Limb (tissue), 2 donors: ENCODE data around the gene EVX2.
A peak's percentile ranks its signal among the peaks of the same experiment; 100 is the strongest.

ENCODE experiments used
- DNase-seq, 2 donors: peaks; one replicate each; pipeline ENCODE4 v3.0.0-alpha.2; 2016; ENCODE audit errors: extremely low spot score in 2 of 2

EVX2 gene

DNA sequence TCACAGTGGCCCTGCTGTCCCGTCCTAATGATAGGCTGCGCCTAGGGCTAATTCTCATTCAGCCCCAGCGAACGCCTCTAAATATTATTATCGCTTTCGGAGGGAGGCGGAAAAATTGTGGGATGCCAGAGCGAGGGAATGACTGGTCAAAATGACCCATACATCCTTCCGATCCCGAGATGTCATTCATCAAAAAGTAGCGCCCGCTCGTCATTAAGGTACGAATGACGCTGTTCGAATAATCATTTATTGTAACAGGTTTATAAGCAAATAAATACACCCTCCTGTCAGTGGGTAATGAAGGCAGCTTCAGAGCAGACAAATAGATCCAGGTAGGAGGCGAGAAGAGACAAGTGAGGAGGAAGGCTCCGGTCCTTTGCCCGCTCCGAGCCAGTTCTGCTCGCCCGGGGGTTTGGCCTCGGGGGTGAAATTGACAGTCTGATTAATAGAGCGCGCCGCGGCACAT is at the start of gene EVX2:
Gene EVX2, minus strand, starts transcription at position 167 of the 466 bp plus-strand sequence. CDS start 186 bp downstream, outside the sequence.
- peak in 1 of 2 donors; percentile 56 for DNase-seq

DNA sequence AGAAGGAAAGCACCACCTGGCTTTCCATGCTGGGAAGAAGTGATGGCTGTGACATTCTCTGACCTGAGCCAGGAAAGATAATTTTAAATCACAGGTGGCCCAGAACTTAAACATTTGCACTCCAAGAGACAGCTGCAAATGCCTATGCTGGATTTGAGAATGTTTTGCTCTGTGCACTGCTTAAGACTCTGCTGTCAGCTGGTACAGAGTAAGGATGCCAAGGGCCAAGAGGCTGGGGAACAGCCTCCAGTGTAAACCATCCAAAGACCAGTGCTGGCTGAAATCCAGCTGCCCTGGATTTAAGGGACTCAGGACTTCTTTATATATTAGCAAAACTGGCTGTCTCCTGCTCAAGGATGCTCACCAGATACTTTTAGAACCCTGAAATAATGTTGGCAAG is 49.6 kb upstream of the EVX2 start:
- DNase-seq = peak in 1 of 2 donors; percentile 55

DNA sequence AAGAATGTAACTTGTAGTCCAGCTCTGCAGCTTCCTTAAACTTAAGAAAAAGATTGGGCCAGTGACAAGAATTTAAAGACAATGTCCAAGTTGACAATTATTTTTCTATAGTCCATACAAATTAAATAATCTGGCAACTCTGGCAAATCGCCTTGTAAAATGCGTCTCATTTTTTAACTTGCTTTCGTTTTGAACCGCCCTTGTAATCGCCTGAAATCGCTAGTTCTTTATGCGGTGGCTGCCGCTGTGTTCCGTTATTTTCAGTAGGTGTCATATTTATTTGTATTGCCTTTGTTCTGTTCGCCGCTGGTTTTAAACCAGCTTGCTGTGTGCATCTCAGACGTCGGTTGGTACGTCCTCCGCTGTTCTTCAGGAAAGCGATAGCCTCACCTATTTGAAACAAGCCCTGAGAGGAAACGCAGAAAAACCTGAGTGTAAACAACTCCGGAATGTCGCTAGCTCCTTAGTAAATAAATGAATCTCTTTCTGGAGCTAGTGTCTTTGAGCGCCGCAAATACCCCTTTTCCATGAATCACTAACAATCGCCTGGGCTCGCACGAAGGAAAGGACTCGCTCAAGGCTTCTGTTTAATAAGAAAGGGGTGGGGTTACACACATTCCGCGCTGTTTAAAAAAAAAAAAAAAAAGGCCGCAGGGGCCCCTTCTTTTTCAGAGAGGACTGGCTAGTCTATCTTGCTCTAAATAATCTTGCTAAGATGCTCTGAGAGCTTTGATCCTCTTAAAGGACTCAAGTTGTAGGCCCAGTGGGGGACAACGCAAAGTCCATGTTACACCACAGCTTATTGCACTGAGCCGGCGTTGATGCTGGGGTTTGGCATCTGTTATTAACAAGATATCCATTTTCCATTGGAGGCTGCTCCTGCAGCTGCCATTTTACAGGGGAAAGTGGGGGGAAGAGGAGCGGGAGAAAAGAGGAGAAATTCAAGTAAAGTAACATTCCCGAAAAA is 48.7 kb upstream of the EVX2 start:
- peak in 1 of 2 donors; percentile 56 for DNase-seq

DNA sequence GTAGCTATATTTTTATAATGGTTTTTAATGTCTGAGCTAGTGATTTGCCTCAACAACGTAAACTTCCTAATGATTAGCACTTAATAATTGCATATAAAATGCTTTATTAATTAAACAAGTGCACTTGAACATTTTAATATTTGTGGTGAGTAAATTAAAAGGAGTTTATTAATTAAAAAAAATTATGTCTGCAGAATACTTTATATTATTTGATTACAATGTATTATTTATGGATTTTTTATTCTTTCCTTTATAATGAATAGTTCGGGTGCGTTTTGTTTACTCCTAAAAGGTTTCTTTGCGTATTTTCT is 48.0 kb upstream of the EVX2 start:
- no peak for DNase-seq

DNA sequence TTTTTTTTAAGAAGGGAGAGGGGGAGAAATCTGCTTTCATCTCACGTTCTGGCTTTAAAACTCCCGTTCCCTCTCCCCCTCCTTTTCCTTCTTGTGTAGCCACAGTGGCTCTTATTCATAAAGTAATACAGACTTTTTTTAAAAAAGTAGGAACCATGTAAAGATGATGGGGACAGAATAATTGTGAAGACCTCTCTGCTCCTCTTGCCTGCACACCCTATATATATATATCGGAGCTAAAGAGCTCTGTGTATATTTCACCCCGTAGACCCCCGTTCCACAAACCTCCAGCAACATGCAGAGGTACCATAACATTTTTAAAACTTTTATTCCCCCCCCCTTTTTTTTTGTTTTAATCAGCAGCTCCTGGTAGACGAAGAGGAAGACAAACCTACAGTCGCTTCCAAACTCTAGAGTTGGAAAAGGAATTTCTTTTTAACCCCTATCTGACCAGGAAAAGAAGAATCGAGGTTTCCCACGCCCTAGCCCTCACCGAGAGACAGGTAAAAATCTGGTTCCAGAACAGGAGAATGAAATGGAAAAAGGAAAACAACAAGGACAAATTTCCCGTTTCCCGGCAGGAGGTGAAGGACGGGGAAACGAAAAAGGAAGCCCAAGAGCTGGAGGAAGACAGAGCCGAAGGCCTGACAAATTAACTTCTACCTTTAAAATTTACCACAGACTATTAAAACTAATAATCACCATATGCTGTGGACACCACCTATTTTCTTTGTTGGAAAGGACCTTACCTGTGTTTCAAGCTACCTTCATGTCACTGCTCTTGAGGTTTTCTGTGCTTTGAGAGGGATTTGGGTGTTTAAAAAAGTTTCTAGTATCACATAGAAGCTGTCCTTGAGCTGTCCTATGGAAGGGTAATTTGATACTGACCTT is 47.4 kb upstream of the EVX2 start:
- peak in 1 of 2 donors; percentile 36 for DNase-seq

DNA sequence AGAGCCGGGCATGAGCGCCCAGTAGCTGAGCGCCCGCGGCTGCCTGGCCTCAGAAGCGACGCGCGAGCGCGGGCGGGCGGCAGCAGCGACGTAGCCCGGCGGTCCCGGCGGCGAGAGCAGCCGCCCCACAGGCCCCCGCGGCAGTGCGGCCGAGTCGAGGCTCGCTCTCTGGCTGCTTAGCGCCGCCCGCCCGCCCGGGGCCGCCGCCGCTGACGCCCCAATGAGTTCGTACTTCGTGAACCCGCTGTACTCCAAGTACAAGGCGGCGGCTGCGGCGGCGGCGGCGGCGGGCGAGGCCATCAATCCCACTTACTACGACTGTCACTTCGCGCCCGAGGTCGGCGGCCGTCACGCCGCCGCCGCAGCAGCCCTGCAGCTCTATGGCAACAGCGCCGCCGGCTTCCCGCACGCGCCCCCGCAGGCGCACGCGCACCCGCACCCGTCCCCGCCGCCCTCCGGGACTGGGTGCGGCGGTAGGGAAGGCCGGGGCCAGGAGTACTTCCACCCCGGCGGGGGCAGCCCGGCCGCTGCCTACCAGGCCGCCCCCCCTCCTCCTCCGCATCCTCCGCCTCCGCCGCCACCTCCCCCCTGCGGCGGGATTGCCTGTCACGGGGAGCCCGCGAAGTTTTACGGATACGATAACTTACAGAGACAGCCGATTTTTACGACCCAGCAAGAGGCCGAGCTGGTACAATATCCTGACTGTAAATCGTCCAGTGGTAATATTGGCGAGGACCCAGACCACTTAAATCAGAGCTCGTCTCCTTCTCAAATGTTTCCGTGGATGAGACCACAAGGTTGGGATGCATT is 46.6 kb upstream of the EVX2 start:
- peak in 1 of 2 donors; percentile 85 for DNase-seq

DNA sequence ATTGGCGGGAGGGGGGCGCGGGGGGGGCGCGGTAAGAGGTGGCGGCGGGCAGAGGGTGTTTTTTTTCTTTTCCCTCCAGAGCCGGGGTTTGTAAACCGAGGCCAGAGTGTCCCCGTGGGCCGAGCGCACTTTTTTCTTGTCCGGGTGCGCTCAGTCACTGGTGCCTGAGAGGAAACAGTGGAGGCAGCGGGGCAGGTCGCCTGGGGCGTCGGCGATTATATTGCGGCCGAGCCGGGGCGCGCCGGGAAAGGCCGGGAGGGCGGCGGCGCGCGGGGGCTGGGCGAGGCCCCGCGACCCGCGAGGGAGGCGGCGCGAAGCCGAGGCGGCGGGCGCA is 46.0 kb upstream of the EVX2 start:
- DNase-seq = no peak

DNA sequence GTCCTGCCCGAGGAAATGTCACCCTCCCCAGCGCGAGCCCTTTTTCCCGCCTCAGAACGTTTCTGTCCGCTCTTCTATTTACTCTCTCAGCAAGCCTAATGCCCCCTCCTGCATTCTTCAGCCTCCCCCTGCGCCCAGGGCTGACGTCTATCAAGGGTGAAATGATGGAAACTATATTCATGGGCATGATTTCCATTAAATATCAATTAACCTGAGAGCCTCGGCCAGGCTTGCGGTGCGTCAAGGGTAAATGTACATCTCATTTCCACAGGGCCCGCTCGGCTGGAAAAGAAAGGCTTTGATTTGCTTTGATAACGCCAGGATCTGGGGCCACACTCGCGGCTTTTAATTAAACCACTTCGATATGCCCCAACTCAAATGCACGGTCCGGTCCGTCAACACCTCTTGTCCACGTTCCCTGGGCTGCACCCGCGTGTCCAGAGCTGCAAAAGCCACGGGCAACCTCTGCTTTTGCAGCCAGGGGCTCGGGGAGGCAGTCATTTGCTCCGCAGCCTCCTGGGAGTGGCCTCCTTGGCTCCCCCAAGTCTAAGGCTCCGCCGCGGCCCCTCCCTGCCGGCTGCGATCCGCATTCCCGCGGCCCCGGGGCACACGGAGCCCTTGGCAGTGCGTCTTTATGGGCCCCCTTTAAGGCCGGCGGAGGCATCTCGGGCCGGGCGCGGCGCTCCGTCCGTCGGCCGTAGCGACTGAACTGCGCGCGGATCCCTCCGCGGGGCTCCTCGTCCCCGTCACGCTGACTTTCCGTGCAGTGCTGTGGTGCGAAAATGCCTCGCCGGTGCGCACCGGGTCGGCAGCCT is 45.4 kb upstream of the EVX2 start, which contains the start of gene HOXD8:
Gene HOXD8, plus strand, starts transcription at position 724 of the 815 bp plus-strand sequence. CDS start 662 bp downstream, outside the sequence.
- peak; percentile 88 to 89 for DNase-seq

DNA sequence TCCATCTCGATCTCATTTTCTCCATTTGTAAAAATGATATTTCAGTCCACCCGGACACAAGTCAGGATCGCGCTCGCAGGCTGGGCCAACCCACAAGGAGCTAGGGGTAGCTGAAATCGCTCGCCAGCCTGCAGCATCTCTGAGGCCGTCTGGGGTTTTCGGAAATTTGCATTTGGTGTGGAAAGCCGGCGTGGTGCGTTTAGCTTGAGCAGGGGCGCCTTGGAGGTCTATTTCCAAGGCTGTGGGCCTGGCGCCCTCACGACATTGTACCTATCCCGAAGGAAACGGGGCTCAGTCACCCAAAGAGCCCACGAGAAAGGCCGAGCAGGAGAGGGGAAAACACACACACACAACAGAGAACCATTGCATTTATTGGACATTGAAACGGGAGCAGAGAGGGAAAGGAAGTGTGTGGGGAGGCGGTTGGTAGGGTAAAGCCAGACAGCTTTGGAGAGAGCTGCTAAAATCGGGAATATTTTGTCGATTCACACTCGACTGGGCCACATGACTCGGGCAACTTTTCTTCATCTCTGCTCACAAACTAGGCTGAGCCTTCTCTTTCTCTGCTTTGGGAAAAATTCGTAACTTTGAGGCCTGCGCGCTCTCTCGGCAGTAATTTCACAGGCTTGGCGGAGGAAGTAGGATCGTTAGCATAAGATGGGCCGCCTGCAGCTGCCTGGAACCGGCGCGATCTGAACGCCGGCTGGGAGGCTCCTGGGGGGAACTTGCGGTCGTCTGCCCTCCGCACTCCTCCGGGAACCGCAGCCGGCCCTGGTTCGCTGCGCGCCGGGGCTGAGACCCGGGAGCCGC is 44.6 kb upstream of the EVX2 start:
- peak in 1 of 2 donors; percentile 78 for DNase-seq

DNA sequence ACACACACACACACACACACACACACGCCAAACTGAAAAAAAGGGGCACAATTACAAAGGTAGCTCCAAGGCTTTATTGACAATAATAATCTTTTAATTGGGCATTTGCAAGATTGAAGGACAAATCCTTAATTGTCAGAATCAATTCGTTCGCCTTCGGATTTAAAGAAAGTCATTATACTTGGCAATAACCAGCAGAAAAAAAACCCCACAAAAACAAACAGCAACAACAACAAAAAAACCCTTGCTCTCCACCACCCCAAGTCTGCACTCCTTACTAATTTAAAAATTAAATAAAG is 44.0 kb upstream of the EVX2 start:
- no peak for DNase-seq

DNA sequence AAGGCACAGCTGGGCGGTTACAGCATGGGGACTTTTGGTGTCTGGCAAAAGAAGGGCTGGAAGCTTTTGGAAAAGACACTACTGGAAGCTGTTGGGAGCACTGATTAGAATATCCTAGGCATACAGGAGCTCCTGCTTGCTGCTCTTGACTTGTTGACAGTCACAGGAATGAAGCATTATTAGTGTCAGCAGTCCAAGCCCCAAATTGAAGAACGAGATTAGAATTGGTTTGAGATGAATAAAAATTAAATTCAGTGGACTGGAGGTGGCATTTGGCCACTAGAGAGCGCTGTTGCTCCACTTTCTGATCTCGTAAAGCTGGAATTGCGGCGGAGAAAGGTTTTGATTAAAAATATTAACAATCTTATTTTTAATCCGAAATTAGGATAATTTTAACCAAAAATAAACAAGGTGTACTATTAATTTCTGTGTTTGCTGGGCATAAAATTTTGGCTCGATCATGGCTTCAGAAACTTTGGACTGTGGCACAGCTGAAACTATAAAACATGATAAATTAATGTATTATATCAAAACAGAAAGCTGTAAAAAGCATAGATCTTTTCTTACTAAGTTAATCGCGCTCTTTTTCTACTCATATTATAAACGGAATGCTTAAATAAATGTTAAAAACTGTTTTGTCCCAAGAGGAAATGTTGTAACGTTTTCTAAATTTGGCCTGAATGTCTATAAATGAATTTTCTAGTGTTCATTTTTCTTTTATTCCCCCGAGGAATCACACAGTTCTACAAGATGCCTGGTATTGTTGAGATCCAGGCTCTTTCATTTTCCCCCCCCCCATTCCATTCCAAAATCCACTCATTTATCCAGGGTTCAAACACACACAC is 43.4 kb upstream of the EVX2 start:
- peak; percentile 75 to 83 for DNase-seq

DNA sequence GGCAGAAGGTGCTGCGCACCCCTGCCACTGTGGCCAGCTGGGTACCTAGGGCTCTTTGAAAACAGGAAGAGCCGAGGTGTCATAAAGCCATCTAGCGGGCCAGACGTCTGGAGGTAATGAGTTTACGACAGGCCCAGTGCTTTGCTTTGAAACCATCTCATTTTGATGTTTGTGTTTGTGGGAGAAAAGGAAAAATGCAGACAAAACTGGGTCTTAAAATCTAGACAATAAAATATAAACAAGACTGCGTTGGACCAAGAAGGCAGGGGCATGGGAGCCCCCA is 42.0 kb upstream of the EVX2 start:
- no peak for DNase-seq

DNA sequence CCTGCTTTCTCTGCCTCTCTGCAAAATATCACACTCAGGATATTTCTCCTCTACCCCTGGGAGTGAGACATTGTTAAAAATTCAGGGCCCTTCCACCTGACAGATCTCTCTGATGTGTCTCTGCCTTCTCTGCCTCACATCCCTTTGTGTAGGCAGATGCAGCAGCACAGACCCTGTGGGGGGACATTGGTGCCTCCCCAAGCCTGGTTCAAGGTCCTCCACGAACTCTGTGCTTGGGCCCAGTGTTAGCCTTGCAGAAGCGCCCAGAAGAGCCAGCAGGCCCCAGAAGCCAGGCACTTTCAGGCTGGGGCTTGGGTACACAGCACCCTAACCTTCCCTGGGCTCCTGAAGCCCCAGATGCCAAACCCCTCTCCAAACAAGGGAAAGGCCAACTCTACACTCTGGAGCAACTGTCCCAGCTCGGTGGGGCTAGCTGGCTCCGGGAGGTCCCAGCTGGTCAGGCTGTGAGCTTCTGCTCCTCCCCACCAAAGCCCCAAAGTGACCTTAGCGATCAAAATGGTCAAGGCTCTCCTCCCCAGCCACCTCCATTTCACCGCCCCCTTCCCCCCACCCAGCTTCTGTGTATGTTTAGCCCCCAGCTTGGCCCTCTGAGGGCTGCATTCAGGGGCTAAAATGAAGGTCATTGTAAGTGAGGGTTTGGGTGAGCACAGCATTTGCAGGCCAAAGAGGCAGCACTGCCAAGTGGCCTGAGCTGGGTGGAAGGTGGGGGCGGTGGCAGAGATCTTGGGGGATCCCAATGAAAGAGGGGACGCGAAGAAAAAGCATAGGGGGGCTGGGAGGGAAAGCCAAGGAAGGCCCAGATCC is 41.4 kb upstream of the EVX2 start:
- peak in 1 of 2 donors; percentile 46 for DNase-seq

DNA sequence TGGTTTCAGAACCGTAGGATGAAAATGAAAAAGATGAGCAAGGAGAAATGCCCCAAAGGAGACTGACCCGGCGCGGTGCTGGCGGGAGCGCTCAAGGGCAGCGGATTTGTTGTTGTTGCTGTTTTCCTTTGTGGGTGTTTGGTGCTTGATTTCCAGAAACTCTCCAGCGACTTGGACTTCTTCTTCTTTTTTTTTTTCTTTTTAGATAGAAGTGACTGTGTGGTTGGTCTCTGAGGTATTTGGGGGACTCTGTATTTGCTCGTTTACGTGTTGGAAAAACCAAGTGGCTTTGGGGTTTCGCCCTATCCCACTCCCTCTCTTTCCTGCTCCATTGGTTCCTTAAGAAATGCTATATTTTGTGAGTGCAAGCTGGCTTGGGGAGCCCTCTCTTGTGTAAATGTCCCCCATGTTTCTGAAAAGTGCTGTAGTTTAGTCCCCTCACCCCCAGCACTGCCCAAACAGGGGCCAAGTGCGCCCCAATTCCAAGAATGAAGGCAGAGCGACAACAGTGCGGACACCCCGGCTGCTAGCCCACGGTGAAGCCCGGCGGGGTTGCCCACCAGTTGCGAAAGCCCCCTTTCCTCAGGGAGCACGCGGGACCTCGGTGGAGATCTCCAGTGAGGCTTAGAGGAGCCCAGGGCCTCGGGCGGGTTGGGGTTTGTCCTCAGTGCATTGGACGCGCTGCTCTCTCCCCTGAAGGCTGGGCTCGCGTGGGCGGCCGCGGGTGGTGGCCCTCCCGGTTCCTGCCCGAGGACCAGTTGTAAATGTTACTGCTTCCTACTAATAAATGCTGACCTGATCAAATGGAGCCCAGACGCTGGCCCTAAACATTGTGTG is 40.6 kb upstream of the EVX2 start:
- DNase-seq = peak in 1 of 2 donors; percentile 44

DNA sequence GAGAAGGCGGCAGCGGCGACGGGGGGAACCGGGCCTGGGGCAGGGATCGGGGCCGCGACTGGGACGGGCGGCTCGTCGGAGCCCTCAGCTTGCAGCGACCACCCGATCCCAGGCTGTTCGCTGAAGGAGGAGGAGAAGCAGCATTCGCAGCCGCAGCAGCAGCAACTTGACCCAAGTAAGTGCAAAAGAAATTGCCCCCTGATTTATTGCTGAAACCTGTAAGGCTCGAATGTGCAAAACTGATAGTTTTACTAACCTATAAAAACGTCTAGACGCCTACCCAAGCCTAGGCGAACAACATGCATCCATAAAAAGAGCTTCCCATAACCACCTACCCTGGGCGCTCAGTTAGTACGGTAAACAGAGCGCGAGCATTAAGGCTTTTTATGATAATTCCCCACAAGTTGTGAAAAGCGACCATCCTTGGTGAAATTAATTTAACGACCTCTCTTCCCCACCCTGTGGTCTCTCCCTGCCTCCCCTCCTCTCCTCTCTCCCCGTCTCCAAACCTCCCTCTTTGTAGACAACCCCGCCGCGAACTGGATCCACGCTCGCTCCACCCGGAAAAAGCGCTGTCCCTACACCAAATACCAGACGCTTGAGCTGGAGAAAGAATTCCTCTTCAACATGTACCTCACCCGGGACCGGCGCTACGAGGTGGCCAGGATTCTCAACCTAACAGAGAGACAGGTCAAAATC is 39.8 kb upstream of the EVX2 start:
- peak in 1 of 2 donors; percentile 59 for DNase-seq

DNA sequence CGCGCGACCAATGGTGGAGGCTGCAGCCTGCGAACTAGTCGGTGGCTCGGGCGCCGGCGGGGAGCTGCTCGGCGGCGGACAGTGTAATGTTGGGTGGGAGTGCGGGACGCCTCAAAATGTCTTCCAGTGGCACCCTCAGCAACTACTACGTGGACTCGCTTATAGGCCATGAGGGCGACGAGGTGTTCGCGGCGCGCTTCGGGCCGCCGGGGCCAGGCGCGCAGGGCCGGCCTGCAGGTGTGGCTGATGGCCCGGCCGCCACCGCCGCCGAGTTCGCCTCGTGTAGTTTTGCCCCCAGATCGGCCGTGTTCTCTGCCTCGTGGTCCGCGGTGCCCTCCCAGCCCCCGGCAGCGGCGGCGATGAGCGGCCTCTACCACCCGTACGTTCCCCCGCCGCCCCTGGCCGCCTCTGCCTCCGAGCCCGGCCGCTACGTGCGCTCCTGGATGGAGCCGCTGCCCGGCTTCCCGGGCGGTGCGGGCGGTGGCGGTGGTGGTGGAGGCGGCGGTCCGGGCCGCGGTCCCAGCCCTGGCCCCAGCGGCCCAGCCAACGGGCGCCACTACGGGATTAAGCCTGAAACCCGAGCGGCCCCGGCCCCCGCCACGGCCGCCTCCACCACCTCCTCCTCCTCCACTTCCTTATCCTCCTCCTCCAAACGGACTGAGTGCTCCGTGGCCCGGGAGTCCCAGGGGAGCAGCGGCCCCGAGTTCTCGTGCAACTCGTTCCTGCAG is 39.1 kb upstream of the EVX2 start, which contains the start of gene HOXD9:
Gene HOXD9, plus strand, starts transcription at position 37 of the 728 bp plus-strand sequence. Its CDS starts 50 bp downstream, at position 87.
- peak in 1 of 2 donors; percentile 82 for DNase-seq
